Measurements from ENCODE around the gene STKLD1.

DNA sequence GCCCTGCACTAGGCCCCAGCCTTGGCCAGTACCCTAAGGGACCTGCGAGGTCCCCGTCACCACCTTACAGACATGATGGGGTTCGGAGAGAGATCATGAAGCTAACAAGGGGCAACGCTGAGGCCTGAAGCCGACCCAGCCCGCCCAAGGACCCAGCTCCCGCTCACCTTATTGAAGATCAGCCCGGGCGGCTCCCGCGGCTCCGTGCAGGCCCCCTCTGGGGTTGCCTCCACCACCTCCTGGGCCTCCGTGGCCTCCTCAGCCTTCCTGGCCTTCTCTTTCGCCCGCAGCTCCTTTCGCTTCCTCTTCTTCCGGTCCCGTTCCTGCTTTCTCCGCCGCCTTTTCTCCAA is 43.8 kb upstream of the STKLD1 start:
- TF ChIP-seq POLR2AphosphoS5 (IDR thresholded peaks at IDR 0.05) (no peak), EP300 (IDR thresholded peaks at IDR 0.05) (no peak), POLR2A (IDR thresholded peaks at IDR 0.05) (no peak)
- TF ChIP-seq, protein P1, sequence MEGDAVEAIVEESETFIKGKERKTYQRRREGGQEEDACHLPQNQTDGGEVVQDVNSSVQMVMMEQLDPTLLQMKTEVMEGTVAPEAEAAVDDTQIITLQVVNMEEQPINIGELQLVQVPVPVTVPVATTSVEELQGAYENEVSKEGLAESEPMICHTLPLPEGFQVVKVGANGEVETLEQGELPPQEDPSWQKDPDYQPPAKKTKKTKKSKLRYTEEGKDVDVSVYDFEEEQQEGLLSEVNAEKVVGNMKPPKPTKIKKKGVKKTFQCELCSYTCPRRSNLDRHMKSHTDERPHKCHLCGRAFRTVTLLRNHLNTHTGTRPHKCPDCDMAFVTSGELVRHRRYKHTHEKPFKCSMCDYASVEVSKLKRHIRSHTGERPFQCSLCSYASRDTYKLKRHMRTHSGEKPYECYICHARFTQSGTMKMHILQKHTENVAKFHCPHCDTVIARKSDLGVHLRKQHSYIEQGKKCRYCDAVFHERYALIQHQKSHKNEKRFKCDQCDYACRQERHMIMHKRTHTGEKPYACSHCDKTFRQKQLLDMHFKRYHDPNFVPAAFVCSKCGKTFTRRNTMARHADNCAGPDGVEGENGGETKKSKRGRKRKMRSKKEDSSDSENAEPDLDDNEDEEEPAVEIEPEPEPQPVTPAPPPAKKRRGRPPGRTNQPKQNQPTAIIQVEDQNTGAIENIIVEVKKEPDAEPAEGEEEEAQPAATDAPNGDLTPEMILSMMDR (IDR thresholded peaks at IDR 0.05): no peak

All from gastroesophageal sphincter (tissue), 3 donors.